ENCODE measurements around the gene TRAF6.

DNA sequence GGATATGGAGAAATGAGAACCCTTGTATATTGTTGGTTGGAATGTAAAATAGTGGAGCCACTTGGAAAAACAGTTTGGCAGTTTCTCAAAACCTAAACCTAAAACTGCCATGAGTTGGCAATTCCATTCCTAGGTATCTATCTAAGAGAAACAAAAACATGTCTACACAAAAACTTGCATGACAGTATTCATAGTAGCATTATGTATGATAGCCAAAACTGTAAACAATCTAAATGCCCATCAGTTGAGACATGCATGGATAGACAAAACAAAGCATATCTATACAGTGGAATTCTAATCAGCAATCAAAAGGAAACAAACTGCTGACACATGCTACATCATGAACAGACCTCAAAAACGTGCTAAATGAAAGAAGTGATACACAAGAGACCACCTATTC, 34.9 kb downstream of the TRAF6 start:
- TF ChIP-seq, protein P1, sequence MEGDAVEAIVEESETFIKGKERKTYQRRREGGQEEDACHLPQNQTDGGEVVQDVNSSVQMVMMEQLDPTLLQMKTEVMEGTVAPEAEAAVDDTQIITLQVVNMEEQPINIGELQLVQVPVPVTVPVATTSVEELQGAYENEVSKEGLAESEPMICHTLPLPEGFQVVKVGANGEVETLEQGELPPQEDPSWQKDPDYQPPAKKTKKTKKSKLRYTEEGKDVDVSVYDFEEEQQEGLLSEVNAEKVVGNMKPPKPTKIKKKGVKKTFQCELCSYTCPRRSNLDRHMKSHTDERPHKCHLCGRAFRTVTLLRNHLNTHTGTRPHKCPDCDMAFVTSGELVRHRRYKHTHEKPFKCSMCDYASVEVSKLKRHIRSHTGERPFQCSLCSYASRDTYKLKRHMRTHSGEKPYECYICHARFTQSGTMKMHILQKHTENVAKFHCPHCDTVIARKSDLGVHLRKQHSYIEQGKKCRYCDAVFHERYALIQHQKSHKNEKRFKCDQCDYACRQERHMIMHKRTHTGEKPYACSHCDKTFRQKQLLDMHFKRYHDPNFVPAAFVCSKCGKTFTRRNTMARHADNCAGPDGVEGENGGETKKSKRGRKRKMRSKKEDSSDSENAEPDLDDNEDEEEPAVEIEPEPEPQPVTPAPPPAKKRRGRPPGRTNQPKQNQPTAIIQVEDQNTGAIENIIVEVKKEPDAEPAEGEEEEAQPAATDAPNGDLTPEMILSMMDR (IDR thresholded peaks at IDR 0.05 in 4 of 5, conservative IDR thresholded peaks at IDR 0.05 in 1 of 5) = no peak
- no peak for TF ChIP-seq POLR2A (IDR thresholded peaks at IDR 0.05)

Measured in gastrocnemius medialis (tissue), 4 donors.